GM23338 (cell line): Measurements from ENCODE around the gene PRUNE2. TPM values are rescaled to one million over a fixed set of nuclear protein-coding genes. Genes with fewer than 3 reads are reported as not detected.

Experiments
- ATAC-seq: fragments of 200-7000 bp; cut with Tn5 transposase; 3 replicates; pipeline ENCODE4 v1.9.1; 2020
- DNase-seq: peaks from one replicate; pipeline ENCODE4 v3.0.0-alpha.2; 2015; ENCODE audit warnings: low spot score
- H2AFZ ChIP-seq: fragments of 200-600 bp; sonication (generic); 2 replicates; pipeline ENCODE4 v1.8.0; 2016; ENCODE audit warnings: antibody characterized with exemption, mild to moderate bottlenecking, moderate library complexity
- H3F3A ChIP-seq: fragments of 200-600 bp; sonication (generic); replicated peaks from 2 replicates; pipeline ENCODE4 v1.8.0; 2017; ENCODE audit warnings: antibody characterized with exemption, mixed run types, low read depth
- H3K27ac ChIP-seq: fragments of 200-600 bp; sonication (generic); 2 replicates; pipeline ENCODE4 v1.6.1; 2016; ENCODE audit warnings: low read depth
- H3K27me3 ChIP-seq: fragments of 200-600 bp; sonication (generic); 2 replicates; pipeline ENCODE4 v1.8.0; 2016; ENCODE audit warnings: mild to moderate bottlenecking, mixed run types, moderate library complexity; ENCODE audit not compliant: insufficient read depth
- H3K36me3 ChIP-seq: fragments of 200-600 bp; sonication (generic); 2 replicates; pipeline ENCODE4 v1.8.0; 2016; ENCODE audit warnings: mild to moderate bottlenecking; ENCODE audit not compliant: insufficient read depth
- H3K4me1 ChIP-seq: fragments of 200-600 bp; sonication (generic); 2 replicates; pipeline ENCODE4 v1.8.0; 2016; ENCODE audit warnings: mild to moderate bottlenecking, moderate library complexity; ENCODE audit not compliant: insufficient read depth
- H3K4me2 ChIP-seq: fragments of 200-600 bp; sonication (generic); 2 replicates; pipeline ENCODE4 v1.7.1; 2017; ENCODE audit warnings: mixed run types
- H3K4me3 ChIP-seq: fragments of 200-600 bp; sonication (generic); 2 replicates; pipeline ENCODE4 v1.6.1; 2016; ENCODE audit warnings: mixed run types
- H3K79me2 ChIP-seq: fragments of 200-600 bp; sonication (generic); replicated peaks from 2 replicates; pipeline ENCODE4 v1.8.0; 2017; ENCODE audit warnings: mild to moderate bottlenecking; ENCODE audit not compliant: insufficient read depth
- H3K9me2 ChIP-seq: fragments of 200-600 bp; sonication (generic); 2 replicates; pipeline ENCODE4 v1.8.0; 2017; ENCODE audit not compliant: insufficient read depth
- H4K20me1 ChIP-seq: fragments of 200-600 bp; sonication (generic); replicated peaks from 2 replicates; pipeline ENCODE4 v1.8.0; 2017; ENCODE audit warnings: mild to moderate bottlenecking; ENCODE audit not compliant: insufficient read depth
- H3K27ac Mint-ChIP-seq: 2 replicates; pipeline ENCODE4 v1.8.0; 2020; ENCODE audit warnings: inconsistent platforms, mild to moderate bottlenecking, moderate library complexity, mixed read lengths
- H3K27me3 Mint-ChIP-seq: 3 replicates; pipeline ENCODE4 v1.8.0; 2022; ENCODE audit warnings: low read depth, mild to moderate bottlenecking, moderate library complexity, mixed read lengths, inconsistent platforms; ENCODE audit not compliant: insufficient read depth, poor library complexity
- H3K36me3 Mint-ChIP-seq: 3 replicates; pipeline ENCODE4 v1.8.0; 2021; ENCODE audit warnings: low read depth, mild to moderate bottlenecking, inconsistent platforms, moderate library complexity, mixed read lengths
- H3K4me1 Mint-ChIP-seq: 3 replicates; pipeline ENCODE4 v1.8.0; 2020; ENCODE audit warnings: mild to moderate bottlenecking, inconsistent platforms, mixed read lengths
- H3K4me3 Mint-ChIP-seq: 3 replicates; pipeline ENCODE4 v1.8.0; 2021; ENCODE audit warnings: moderate library complexity, mild to moderate bottlenecking, inconsistent platforms, mixed read lengths
- H3K9me3 Mint-ChIP-seq: 3 replicates; pipeline ENCODE4 v1.8.0; 2020; ENCODE audit warnings: moderate library complexity, mild to moderate bottlenecking, inconsistent platforms, mixed read lengths
- CREB1 ChIP-seq: fragments of 250-450 bp; sonication (Bioruptor Pico); IDR thresholded peaks from 2 replicates; pipeline ENCODE4 v1.5.0; 2020; ENCODE audit warnings: low read depth, mild to moderate bottlenecking, moderate library complexity
- ETS1 ChIP-seq: IDR thresholded peaks from 2 replicates; pipeline ENCODE4 v1.6.1; 2016; ENCODE audit warnings: antibody characterized with exemption
- EZH2 ChIP-seq: fragments of 200-600 bp; sonication (generic); IDR thresholded peaks from one replicate; pipeline ENCODE4 v1.8.0; 2017; ENCODE audit warnings: antibody characterized with exemption, mild to moderate bottlenecking, low read depth; ENCODE audit not compliant: unreplicated experiment
- EZH2phosphoT487 ChIP-seq: fragments of 200-600 bp; sonication (generic); IDR thresholded peaks from one replicate; pipeline ENCODE4 v1.8.1; 2018; ENCODE audit warnings: antibody characterized with exemption; ENCODE audit not compliant: unreplicated experiment
- JUNB ChIP-seq: IDR thresholded peaks from one replicate; pipeline ENCODE4 v1.6.1; 2016; ENCODE audit warnings: antibody characterized with exemption; ENCODE audit not compliant: unreplicated experiment
- POLR2AphosphoS5 ChIP-seq: IDR thresholded peaks from 2 replicates; pipeline ENCODE4 v1.6.1; 2016; ENCODE audit warnings: antibody characterized with exemption, low read depth
- STAT1 ChIP-seq: IDR thresholded peaks from one replicate; pipeline ENCODE4 v1.6.1; 2016; ENCODE audit warnings: antibody characterized with exemption; ENCODE audit not compliant: unreplicated experiment
- ZNF114 ChIP-seq: fragments of 250-450 bp; sonication (Bioruptor Pico); IDR thresholded peaks from 2 replicates; pipeline ENCODE4 v1.5.0; 2020; ENCODE audit warnings: mild to moderate bottlenecking, moderate library complexity
- ZNF331 ChIP-seq: fragments of 250-450 bp; sonication (Bioruptor Pico); IDR thresholded peaks from 2 replicates; pipeline ENCODE4 v1.5.0; 2020; ENCODE audit warnings: low read depth, mild to moderate bottlenecking, moderate library complexity
- ZNF462 ChIP-seq: fragments of 250-450 bp; sonication (Bioruptor Pico); IDR thresholded peaks from 2 replicates; pipeline ENCODE4 v1.5.0; 2020; ENCODE audit warnings: mild to moderate bottlenecking, moderate library complexity
- polyA plus RNA-seq: library from polyadenylated mRNA; unstranded; fragments of >200 nt; fragmentation: Nextera tagmentation; extraction: Ambion mirVana; gene quantifications from 2 replicates; pipeline ENCODE4 v1.2.1, GENCODE V29; 2016
- total RNA-seq: library from RNA; depleted of rRNA; stranded (reverse); fragments of >200 nt; shearing (Covaris generic); gene quantifications from 2 replicates; pipeline ENCODE4 v1.2.3, GENCODE V29; 2014
- TF ChIP-seq, protein P1 (sequence below): IDR thresholded peaks from one replicate; pipeline ENCODE4 v1.6.1; 2018; ENCODE audit warnings: antibody characterized with exemption; ENCODE audit not compliant: unreplicated experiment

The PRUNE2 gene
- total and polyA plus RNA-seq, 2 experiments from 2014 or later = 10.6 to 26.5 TPM

DNA sequence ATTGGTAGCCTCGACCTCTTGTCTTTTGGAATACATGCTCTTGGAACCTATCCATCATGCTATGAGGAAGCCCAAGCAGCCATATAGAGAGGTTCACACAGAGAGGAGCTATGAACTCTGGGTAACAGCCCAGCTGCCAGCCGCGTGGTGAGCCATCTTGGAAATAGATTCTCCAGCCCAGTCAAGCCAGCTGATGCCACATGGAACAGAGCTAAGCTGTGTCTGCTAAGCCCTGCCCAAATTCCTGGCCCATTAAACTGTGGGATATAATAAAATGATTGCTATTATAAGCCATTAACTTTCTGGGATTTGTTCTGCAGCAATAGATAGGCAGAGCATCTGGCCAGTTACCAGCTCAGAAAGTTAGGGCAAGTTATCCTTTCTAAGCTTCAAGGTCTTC lies 4.9 kb upstream of the PRUNE2 start (continued):
- no peak for TF ChIP-seq EZH2
- no peak for TF ChIP-seq JUNB
- no peak for TF ChIP-seq POLR2AphosphoS5
- no peak for TF ChIP-seq STAT1
- no peak for TF ChIP-seq ZNF331 (CRISPR knock-in tag)
- TF ChIP-seq, protein P1, sequence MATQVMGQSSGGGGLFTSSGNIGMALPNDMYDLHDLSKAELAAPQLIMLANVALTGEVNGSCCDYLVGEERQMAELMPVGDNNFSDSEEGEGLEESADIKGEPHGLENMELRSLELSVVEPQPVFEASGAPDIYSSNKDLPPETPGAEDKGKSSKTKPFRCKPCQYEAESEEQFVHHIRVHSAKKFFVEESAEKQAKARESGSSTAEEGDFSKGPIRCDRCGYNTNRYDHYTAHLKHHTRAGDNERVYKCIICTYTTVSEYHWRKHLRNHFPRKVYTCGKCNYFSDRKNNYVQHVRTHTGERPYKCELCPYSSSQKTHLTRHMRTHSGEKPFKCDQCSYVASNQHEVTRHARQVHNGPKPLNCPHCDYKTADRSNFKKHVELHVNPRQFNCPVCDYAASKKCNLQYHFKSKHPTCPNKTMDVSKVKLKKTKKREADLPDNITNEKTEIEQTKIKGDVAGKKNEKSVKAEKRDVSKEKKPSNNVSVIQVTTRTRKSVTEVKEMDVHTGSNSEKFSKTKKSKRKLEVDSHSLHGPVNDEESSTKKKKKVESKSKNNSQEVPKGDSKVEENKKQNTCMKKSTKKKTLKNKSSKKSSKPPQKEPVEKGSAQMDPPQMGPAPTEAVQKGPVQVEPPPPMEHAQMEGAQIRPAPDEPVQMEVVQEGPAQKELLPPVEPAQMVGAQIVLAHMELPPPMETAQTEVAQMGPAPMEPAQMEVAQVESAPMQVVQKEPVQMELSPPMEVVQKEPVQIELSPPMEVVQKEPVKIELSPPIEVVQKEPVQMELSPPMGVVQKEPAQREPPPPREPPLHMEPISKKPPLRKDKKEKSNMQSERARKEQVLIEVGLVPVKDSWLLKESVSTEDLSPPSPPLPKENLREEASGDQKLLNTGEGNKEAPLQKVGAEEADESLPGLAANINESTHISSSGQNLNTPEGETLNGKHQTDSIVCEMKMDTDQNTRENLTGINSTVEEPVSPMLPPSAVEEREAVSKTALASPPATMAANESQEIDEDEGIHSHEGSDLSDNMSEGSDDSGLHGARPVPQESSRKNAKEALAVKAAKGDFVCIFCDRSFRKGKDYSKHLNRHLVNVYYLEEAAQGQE = no peak

DNA sequence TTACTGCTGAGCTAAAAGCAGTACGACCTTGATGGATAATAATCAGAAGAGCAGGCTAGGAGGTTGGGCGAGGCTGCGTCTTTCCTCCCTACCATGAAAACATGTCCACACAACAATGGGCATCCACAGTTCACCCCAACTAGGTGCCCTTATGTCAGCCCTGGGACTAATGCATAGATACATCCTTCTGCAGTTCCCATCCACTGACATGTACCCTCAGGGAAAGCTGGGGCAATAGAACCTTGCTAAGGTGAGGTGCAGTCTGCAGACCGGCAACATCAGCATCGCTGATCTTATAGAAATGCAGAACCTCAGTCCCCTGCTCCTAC lies 697 bp upstream of the PRUNE2 start:
- no peak overlapping the region for H3K27ac Mint-ChIP-seq
- H3K9me3 Mint-ChIP-seq = no peaks in the 10 kb centered on the region
- H3K4me3 ChIP-seq = peak overlapping the region; percentile 97
- peak overlapping the region; percentile 89 for H3K4me3 Mint-ChIP-seq
- H3K27me3 ChIP-seq = peaks cover 31% of the 10 kb centered on the region
- H3K79me2 ChIP-seq = peaks cover 15% of the 10 kb centered on the region
- peaks cover 32% of the 10 kb centered on the region for H3K4me1 ChIP-seq
- H2AFZ ChIP-seq = peak overlapping the region; percentile 95
- no peaks in the 10 kb centered on the region for H3K36me3 ChIP-seq
- H4K20me1 ChIP-seq = no peaks in the 10 kb centered on the region
- H3F3A ChIP-seq = peaks cover 3% of the 10 kb centered on the region; the same call in 1 of the 2 replicates
- no peak for DNase-seq
- H3K4me2 ChIP-seq = peak overlapping the region; percentile 95
- no peaks in the 10 kb centered on the region for H3K9me2 ChIP-seq
- H3K4me1 Mint-ChIP-seq = peaks cover 19% of the 10 kb centered on the region
- H3K27ac ChIP-seq = no peak overlapping the region
- H3K27me3 Mint-ChIP-seq = peaks cover 23% of the 10 kb centered on the region
- H3K36me3 Mint-ChIP-seq = no peaks in the 10 kb centered on the region
- peak; percentile 4 for ATAC-seq
- TF ChIP-seq JUNB = no peak
- no peak for TF ChIP-seq EZH2
- TF ChIP-seq CREB1 (CRISPR knock-in tag) = no peak
- TF ChIP-seq ETS1 = no peak
- TF ChIP-seq, protein P1 = no peak
- no peak for TF ChIP-seq EZH2phosphoT487
- no peak for TF ChIP-seq ZNF114 (CRISPR knock-in tag)
- TF ChIP-seq ZNF462 (CRISPR knock-in tag) = no peak
- TF ChIP-seq POLR2AphosphoS5 = no peak
- TF ChIP-seq ZNF331 (CRISPR knock-in tag) = no peak
